HG03378 (cell line): ENCODE data around the gene OR13C2.

ENCODE experiments used
- ATAC-seq: cut with Tn5 transposase; IDR thresholded peaks from one replicate; pipeline ENCODE4 v1.9.1; 2021; ENCODE audit warnings: mild to moderate bottlenecking, moderate library complexity; ENCODE audit not compliant: unreplicated experiment

The OR13C2 gene

GRCh38 chr9:104555521-104555920 lies 49.9 kb downstream of the OR13C2 start:
- ATAC-seq, result no peak
